KOPT-K1 (cell line): ENCODE results near the gene LMX1B.

Experiments used
- H3K27ac ChIP-seq: fragments of 200-600 bp; sonication (generic); 2 replicates; pipeline ENCODE4 v1.5.1; 2016; ENCODE audit warnings: antibody characterized with exemption, mild to moderate bottlenecking, low read depth, low read length; ENCODE audit not compliant: poor library complexity, severe bottlenecking
- H3K36me3 ChIP-seq: fragments of 200-600 bp; sonication (generic); 2 replicates; pipeline ENCODE4 v1.5.1; 2017; ENCODE audit warnings: antibody characterized with exemption, mild to moderate bottlenecking, low read length, moderate library complexity; ENCODE audit not compliant: insufficient read depth
- H3K9me3 ChIP-seq: fragments of 200-600 bp; sonication (generic); 2 replicates; pipeline ENCODE4 v1.5.1; 2017; ENCODE audit warnings: antibody characterized with exemption, low read length, mild to moderate bottlenecking; ENCODE audit not compliant: insufficient read depth, poor library complexity, severe bottlenecking

LMX1B gene

GRCh38 chr9:126681336-126681735 lies 67.6 kb downstream of the LMX1B start:
- H3K9me3 ChIP-seq: no peaks in the 10 kb centered on the region
- no peak overlapping the region for H3K27ac ChIP-seq
- H3K36me3 ChIP-seq: no peaks in the 10 kb centered on the region

GRCh38 chr9:126682113-126682810 lies 68.5 kb downstream of the LMX1B start:
- Histone ChIP-seq H3K36me3 (no peaks in the 10 kb centered on the region), H3K27ac (no peak overlapping the region), H3K9me3 (no peaks in the 10 kb centered on the region)

GRCh38 chr9:126682928-126683697 lies 69.4 kb downstream of the LMX1B start:
- no peaks in the 10 kb centered on the region for H3K9me3 ChIP-seq
- no peak overlapping the region for H3K27ac ChIP-seq
- H3K36me3 ChIP-seq: no peaks in the 10 kb centered on the region

GRCh38 chr9:126683698-126684044 lies 69.9 kb downstream of the LMX1B start:
- H3K9me3 ChIP-seq: no peaks in the 10 kb centered on the region
- no peaks in the 10 kb centered on the region for H3K36me3 ChIP-seq
- H3K27ac ChIP-seq: no peak overlapping the region

GRCh38 chr9:126684345-126684744 lies 70.6 kb downstream of the LMX1B start:
- Histone ChIP-seq H3K27ac (no peak overlapping the region), H3K9me3 (no peaks in the 10 kb centered on the region), H3K36me3 (no peaks in the 10 kb centered on the region)

- Histone ChIP-seq H3K27ac (no peak overlapping the region), H3K36me3 (no peaks in the 10 kb centered on the region), H3K9me3 (no peaks in the 10 kb centered on the region)
These were observed 71.3 kb downstream of the LMX1B start for GRCh38 chr9:126684965-126685465.

GRCh38 chr9:126687930-126688461 lies 74.3 kb downstream of the LMX1B start:
- no peaks in the 10 kb centered on the region for H3K9me3 ChIP-seq
- no peaks in the 10 kb centered on the region for H3K36me3 ChIP-seq
- H3K27ac ChIP-seq: no peak overlapping the region

GRCh38 chr9:126688617-126689016 lies 74.9 kb downstream of the LMX1B start:
- no peaks in the 10 kb centered on the region for H3K9me3 ChIP-seq
- H3K36me3 ChIP-seq: no peaks in the 10 kb centered on the region
- H3K27ac ChIP-seq: no peak overlapping the region

GRCh38 chr9:126689027-126689825 lies 75.5 kb downstream of the LMX1B start:
- H3K27ac ChIP-seq: no peak overlapping the region
- H3K36me3 ChIP-seq: no peaks in the 10 kb centered on the region
- no peaks in the 10 kb centered on the region for H3K9me3 ChIP-seq

- H3K9me3 ChIP-seq: no peaks in the 10 kb centered on the region
These were observed 76.8 kb downstream of the LMX1B start for GRCh38 chr9:126690431-126691051.

GRCh38 chr9:126692041-126692758 lies 78.5 kb downstream of the LMX1B start:
- H3K27ac ChIP-seq: no peak overlapping the region
- no peaks in the 10 kb centered on the region for H3K9me3 ChIP-seq
- H3K36me3 ChIP-seq: no peaks in the 10 kb centered on the region

More at GRCh38 chr9:126690431-126691051, 76.8 kb downstream of the LMX1B start:
- Histone ChIP-seq H3K27ac (no peak overlapping the region), H3K36me3 (no peaks in the 10 kb centered on the region)

- Histone ChIP-seq H3K9me3 (no peaks in the 10 kb centered on the region), H3K27ac (no peak overlapping the region), H3K36me3 (no peaks in the 10 kb centered on the region)
These were observed 79.2 kb downstream of the LMX1B start for GRCh38 chr9:126692759-126693427.

- H3K36me3 ChIP-seq: no peaks in the 10 kb centered on the region
- H3K9me3 ChIP-seq: no peaks in the 10 kb centered on the region
- no peak overlapping the region for H3K27ac ChIP-seq
These were observed 79.8 kb downstream of the LMX1B start for GRCh38 chr9:126693428-126693944.
